Stimulated activated CD4-positive, alpha-beta T cell treated with anti-CD3 and anti-CD28 coated beads, TNF-alpha, amount 100 ng/mL, for 48 hours (primary cell): ENCODE results near the gene B4GALT5.

Experiments used
- DNase-seq, 3 donors: peaks; one replicate each; pipeline ENCODE4 v3.0.0-alpha.2; 2020; ENCODE audit warnings: low read depth in 3 of 3

Gene B4GALT5

GRCh38 chr20:49657118-49657901 lies 56.4 kb downstream of the B4GALT5 start:
- no peak for DNase-seq

GRCh38 chr20:49656304-49656703 lies 57.4 kb downstream of the B4GALT5 start:
- DNase-seq = no peak

- DNase-seq = no peak
These were observed 59.7 kb downstream of the B4GALT5 start for GRCh38 chr20:49653925-49654434.

- DNase-seq = no peak
These were observed 64.0 kb downstream of the B4GALT5 start for GRCh38 chr20:49649672-49650071.

- DNase-seq = no peak
These were observed 66.1 kb downstream of the B4GALT5 start for GRCh38 chr20:49647550-49647949.

- no peak for DNase-seq
These were observed 67.2 kb downstream of the B4GALT5 start for GRCh38 chr20:49646528-49646927.

- no peak for DNase-seq
These were observed 67.6 kb downstream of the B4GALT5 start for GRCh38 chr20:49646126-49646525.

- no peak for DNase-seq
These were observed 68.6 kb downstream of the B4GALT5 start for GRCh38 chr20:49644980-49645565.

GRCh38 chr20:49642816-49643215 lies 70.9 kb downstream of the B4GALT5 start:
- no peak for DNase-seq

GRCh38 chr20:49641683-49642656 lies 71.7 kb downstream of the B4GALT5 start:
- no peak for DNase-seq

GRCh38 chr20:49637046-49637637 lies 76.5 kb downstream of the B4GALT5 start:
- no peak for DNase-seq

- DNase-seq = no peak
These were observed 77.2 kb downstream of the B4GALT5 start for GRCh38 chr20:49636447-49636846.

GRCh38 chr20:49635866-49636265 lies 77.8 kb downstream of the B4GALT5 start:
- no peak for DNase-seq

GRCh38 chr20:49635166-49635565 lies 78.5 kb downstream of the B4GALT5 start:
- DNase-seq = no peak

- DNase-seq = no peak
These were observed 79.6 kb downstream of the B4GALT5 start for GRCh38 chr20:49634116-49634515.

- no peak for DNase-seq
These were observed 80.0 kb downstream of the B4GALT5 start for GRCh38 chr20:49633643-49634042.

- DNase-seq = no peak
These were observed 80.7 kb downstream of the B4GALT5 start for GRCh38 chr20:49633023-49633422.

GRCh38 chr20:49631856-49632418 lies 81.7 kb downstream of the B4GALT5 start:
- no peak for DNase-seq

- DNase-seq = no peak
These were observed 82.5 kb downstream of the B4GALT5 start for GRCh38 chr20:49631061-49631716.

- DNase-seq = no peak
These were observed 83.2 kb downstream of the B4GALT5 start for GRCh38 chr20:49630396-49630951.
